Osteoblast (primary cell): Measurements from ENCODE around the gene AFF2. TPM values are rescaled to one million over a fixed set of nuclear protein-coding genes. Genes with fewer than 3 reads are reported as not detected.

Source experiments
- DNase-seq: peaks from one replicate; pipeline ENCODE4 v3.0.0; 2011; ENCODE audit warnings: low spot score, mixed read lengths; ENCODE audit not compliant: insufficient read length; ENCODE audit errors: missing footprints
- H2AFZ ChIP-seq: 2 replicates; pipeline ENCODE4 v1.6.0; 2011; ENCODE audit warnings: mild to moderate bottlenecking, low read length
- H3K27ac ChIP-seq: 2 replicates; pipeline ENCODE4 v1.5.1; 2011; ENCODE audit warnings: mild to moderate bottlenecking, low read depth, low read length, moderate library complexity
- H3K27me3 ChIP-seq: 2 replicates; pipeline ENCODE4 v1.6.0; 2012; ENCODE audit warnings: mild to moderate bottlenecking, control low read depth, inconsistent platforms, low read length, moderate library complexity; ENCODE audit not compliant: insufficient read depth
- H3K36me3 ChIP-seq: 2 replicates; pipeline ENCODE4 v1.5.1; 2011; ENCODE audit warnings: mild to moderate bottlenecking, low read length, control low read depth, moderate library complexity; ENCODE audit not compliant: insufficient read depth
- H3K4me1 ChIP-seq: 2 replicates; pipeline ENCODE4 v1.5.1; 2011; ENCODE audit warnings: mild to moderate bottlenecking, low read length, control low read depth, moderate library complexity; ENCODE audit not compliant: insufficient read depth
- H3K4me2 ChIP-seq: 2 replicates; pipeline ENCODE4 v1.6.0; 2011; ENCODE audit warnings: mild to moderate bottlenecking, low read length; ENCODE audit not compliant: insufficient read depth
- H3K4me3 ChIP-seq: fragments of 200-600 bp; sonication (generic); 3 replicates; pipeline ENCODE4 v1.5.1; 2012; ENCODE audit warnings: mild to moderate bottlenecking, low read length, inconsistent platforms; ENCODE audit not compliant: insufficient read depth
- H3K79me2 ChIP-seq: 2 replicates; pipeline ENCODE4 v1.6.0; 2012; ENCODE audit warnings: mild to moderate bottlenecking, low read length, control low read depth, inconsistent platforms; ENCODE audit not compliant: insufficient read depth
- H3K9me3 ChIP-seq: 2 replicates; pipeline ENCODE4 v1.5.1; 2011; ENCODE audit warnings: low read depth, low read length, control low read depth
- H4K20me1 ChIP-seq: 2 replicates; pipeline ENCODE4 v1.6.0; 2012; ENCODE audit warnings: mild to moderate bottlenecking, low read length, control low read depth; ENCODE audit not compliant: insufficient read depth
- CTCF ChIP-seq: IDR thresholded peaks from 2 replicates; pipeline ENCODE4 v1.5.1; 2011; ENCODE audit warnings: mild to moderate bottlenecking, low read depth, low read length, moderate library complexity; ENCODE audit errors: extremely low read depth
- total RNA-seq: library from RNA; depleted of rRNA; stranded (reverse); fragments of >200 nt; gene quantifications from 2 replicates; pipeline ENCODE4 v1.2.3, GENCODE V29; 2012

The AFF2 gene
- total RNA-seq, 1 donor: 10.9 TPM

- Histone ChIP-seq H3K36me3 (no peaks in the 10 kb centered on the region), H4K20me1 (no peaks in the 10 kb centered on the region), H3K9me3 (no peaks in the 10 kb centered on the region), H3K4me1 (no peaks in the 10 kb centered on the region), H2AFZ (no peak overlapping the region), H3K27ac (no peak overlapping the region), H3K4me3 (no peak overlapping the region), H3K27me3 (no peaks in the 10 kb centered on the region), H3K79me2 (no peaks in the 10 kb centered on the region), H3K4me2 (no peak overlapping the region)
- no peak for DNase-seq
- no peak for TF ChIP-seq CTCF
These were observed 429.9 kb downstream of the AFF2 start for GRCh38 chrX:148930206-148930729.

- Histone ChIP-seq H3K4me2 (no peak overlapping the region), H4K20me1 (no peaks in the 10 kb centered on the region), H3K4me1 (no peaks in the 10 kb centered on the region), H3K9me3 (no peaks in the 10 kb centered on the region), H3K36me3 (no peaks in the 10 kb centered on the region), H2AFZ (no peak overlapping the region), H3K27ac (no peak overlapping the region), H3K79me2 (no peaks in the 10 kb centered on the region), H3K27me3 (no peaks in the 10 kb centered on the region), H3K4me3 (no peak overlapping the region)
- no peak for TF ChIP-seq CTCF
- no peak for DNase-seq
These were observed 433.5 kb downstream of the AFF2 start for GRCh38 chrX:148933881-148934280.

GRCh38 chrX:148938348-148938747 is 437.9 kb downstream of the AFF2 start:
- H3K4me2 ChIP-seq: no peak overlapping the region
- no peaks in the 10 kb centered on the region for H4K20me1 ChIP-seq
- no peak overlapping the region for H2AFZ ChIP-seq
- no peak for TF ChIP-seq CTCF
- DNase-seq: no peak
- no peaks in the 10 kb centered on the region for H3K36me3 ChIP-seq
- H3K79me2 ChIP-seq: no peaks in the 10 kb centered on the region
- H3K27ac ChIP-seq: no peak overlapping the region
- no peaks in the 10 kb centered on the region for H3K4me1 ChIP-seq
- no peaks in the 10 kb centered on the region for H3K9me3 ChIP-seq
- no peak overlapping the region for H3K4me3 ChIP-seq
- no peaks in the 10 kb centered on the region for H3K27me3 ChIP-seq

GRCh38 chrX:148940411-148940996 is 440.1 kb downstream of the AFF2 start:
- DNase-seq: no peak
- no peak overlapping the region for H3K4me2 ChIP-seq

More at GRCh38 chrX:148940411-148940996, 440.1 kb downstream of the AFF2 start:
- TF ChIP-seq CTCF: no peak
- H3K79me2 ChIP-seq: no peaks in the 10 kb centered on the region
- no peaks in the 10 kb centered on the region for H3K9me3 ChIP-seq
- no peak overlapping the region for H3K4me3 ChIP-seq
- no peak overlapping the region for H2AFZ ChIP-seq
- H3K4me1 ChIP-seq: no peaks in the 10 kb centered on the region
- H3K27me3 ChIP-seq: no peaks in the 10 kb centered on the region
- H3K36me3 ChIP-seq: no peaks in the 10 kb centered on the region
- no peak overlapping the region for H3K27ac ChIP-seq
- no peaks in the 10 kb centered on the region for H4K20me1 ChIP-seq
